Measurements from ENCODE around the gene GMNC.

The GMNC gene

DNA sequence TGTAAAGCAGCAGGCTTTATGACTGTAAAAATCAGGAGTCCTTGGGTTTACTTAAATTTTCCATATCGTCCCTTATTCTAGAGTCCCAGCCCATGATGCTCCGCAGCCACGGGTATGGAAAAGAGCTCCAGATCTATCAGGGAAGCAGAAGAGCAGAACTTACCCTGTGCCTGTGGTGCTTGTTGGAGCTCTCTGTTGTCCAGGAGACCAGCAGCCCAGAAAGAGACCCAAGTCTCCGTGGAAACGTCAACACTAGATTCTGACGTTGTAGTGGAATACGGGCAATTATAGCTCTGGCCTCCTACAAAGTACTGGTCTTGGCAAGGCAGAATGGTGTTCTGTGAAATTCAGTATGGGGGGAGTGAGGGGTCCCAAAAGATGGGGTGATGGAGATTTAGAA lies 2.0 kb downstream of the GMNC start:
- Histone ChIP-seq H3K4me3 (ENCODE audit: low read depth, low read length) (no peak overlapping the region), H3K27ac (no peak overlapping the region), H3K36me3 (replicated peaks) (no peaks in the 10 kb centered on the region), H3K27me3 (replicated peaks) (no peaks in the 10 kb centered on the region)
- TF ChIP-seq, protein P1, sequence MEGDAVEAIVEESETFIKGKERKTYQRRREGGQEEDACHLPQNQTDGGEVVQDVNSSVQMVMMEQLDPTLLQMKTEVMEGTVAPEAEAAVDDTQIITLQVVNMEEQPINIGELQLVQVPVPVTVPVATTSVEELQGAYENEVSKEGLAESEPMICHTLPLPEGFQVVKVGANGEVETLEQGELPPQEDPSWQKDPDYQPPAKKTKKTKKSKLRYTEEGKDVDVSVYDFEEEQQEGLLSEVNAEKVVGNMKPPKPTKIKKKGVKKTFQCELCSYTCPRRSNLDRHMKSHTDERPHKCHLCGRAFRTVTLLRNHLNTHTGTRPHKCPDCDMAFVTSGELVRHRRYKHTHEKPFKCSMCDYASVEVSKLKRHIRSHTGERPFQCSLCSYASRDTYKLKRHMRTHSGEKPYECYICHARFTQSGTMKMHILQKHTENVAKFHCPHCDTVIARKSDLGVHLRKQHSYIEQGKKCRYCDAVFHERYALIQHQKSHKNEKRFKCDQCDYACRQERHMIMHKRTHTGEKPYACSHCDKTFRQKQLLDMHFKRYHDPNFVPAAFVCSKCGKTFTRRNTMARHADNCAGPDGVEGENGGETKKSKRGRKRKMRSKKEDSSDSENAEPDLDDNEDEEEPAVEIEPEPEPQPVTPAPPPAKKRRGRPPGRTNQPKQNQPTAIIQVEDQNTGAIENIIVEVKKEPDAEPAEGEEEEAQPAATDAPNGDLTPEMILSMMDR (IDR thresholded peaks at IDR 0.05; ENCODE audit: low read depth, low read length, missing control alignments): no peak
- in situ Hi-C loops (cut with HindIII; ENCODE audit: low pct_ligation_motif_present, low sequenced_read_pairs): no loop called here
- no peak for DNase-seq

DNA sequence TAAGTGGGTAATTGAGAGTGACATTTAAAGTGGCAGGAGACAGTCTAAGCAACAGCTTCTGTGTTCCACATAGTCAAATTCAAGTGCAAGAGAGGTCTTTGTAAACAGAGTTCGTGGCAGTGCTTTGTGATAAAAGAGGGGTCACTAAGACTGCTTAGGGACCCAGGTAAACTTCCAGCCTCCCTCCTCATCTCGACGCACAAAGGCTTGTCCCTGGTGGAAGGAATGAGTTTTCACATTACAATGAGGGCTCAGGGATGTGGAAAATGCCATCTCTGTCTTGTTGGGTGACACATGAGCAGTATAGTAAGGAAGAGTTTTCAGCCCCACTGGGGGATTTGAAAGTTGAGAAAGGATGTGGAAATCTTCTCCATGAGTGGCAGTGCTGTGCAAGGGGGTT lies 7.3 kb downstream of the GMNC start:
- H3K27ac ChIP-seq: no peak overlapping the region
- TF ChIP-seq, protein P1 (IDR thresholded peaks at IDR 0.05; ENCODE audit: low read depth, low read length, missing control alignments): peak; percentile 12
- in situ Hi-C loops (cut with HindIII; ENCODE audit: low pct_ligation_motif_present, low sequenced_read_pairs): no loop called here
- no peak overlapping the region for H3K4me3 ChIP-seq (ENCODE audit: low read depth, low read length)
- no peaks in the 10 kb centered on the region for H3K27me3 ChIP-seq (replicated peaks)
- DNase-seq: no peak
- H3K36me3 ChIP-seq (replicated peaks): no peaks in the 10 kb centered on the region

DNA sequence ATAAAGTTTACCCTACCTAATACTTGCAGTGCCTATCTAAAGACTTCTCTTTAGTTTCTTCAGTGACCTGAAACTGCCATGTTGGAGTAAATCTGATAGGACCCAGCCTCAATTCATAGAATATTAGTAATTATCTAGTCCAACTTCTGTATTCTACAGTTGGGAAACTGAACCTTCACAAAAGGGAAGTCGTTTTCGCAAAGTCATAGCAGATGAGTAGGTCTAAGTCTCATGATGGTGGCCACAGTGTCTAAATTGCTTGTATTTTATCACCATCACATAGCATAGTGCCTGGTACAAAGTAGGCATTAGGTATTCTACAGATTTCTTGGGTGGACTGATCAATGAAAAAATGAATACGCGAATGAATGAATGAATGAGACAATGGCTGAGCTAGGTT lies 8.4 kb downstream of the GMNC start:
- TF ChIP-seq, protein P1 (IDR thresholded peaks at IDR 0.05; ENCODE audit: low read depth, low read length, missing control alignments): no peak
- no peak for DNase-seq
- H3K4me3 ChIP-seq (ENCODE audit: low read depth, low read length): no peak overlapping the region
- H3K36me3 ChIP-seq (replicated peaks): no peaks in the 10 kb centered on the region
- in situ Hi-C loops (cut with HindIII; ENCODE audit: low pct_ligation_motif_present, low sequenced_read_pairs): no loop called here
- no peak overlapping the region for H3K27ac ChIP-seq
- H3K27me3 ChIP-seq (replicated peaks): no peaks in the 10 kb centered on the region

DNA sequence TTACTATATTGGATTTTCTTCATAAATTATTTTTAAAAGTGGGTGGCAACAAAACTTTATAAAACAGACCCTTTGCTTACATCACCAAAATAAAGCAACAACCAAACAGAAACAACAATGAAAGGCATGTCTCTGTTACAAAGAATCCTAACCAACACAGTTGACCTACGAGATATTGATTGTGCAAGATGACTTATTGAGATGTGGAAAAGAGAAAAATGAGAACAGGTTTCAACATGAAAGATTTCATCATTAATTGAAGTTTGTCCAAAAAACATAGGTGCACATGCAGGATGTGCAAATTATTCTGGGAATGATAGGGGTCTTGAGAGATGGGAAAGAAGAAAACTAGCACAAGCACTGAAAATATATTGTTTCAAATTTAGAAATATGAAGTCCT lies 9.0 kb downstream of the GMNC start:
- in situ Hi-C loops (cut with HindIII; ENCODE audit: low pct_ligation_motif_present, low sequenced_read_pairs): no loop called here
- DNase-seq: no peak
- H3K27me3 ChIP-seq (replicated peaks): no peaks in the 10 kb centered on the region
- no peak overlapping the region for H3K27ac ChIP-seq
- no peaks in the 10 kb centered on the region for H3K36me3 ChIP-seq (replicated peaks)
- no peak overlapping the region for H3K4me3 ChIP-seq (ENCODE audit: low read depth, low read length)
- TF ChIP-seq, protein P1 (IDR thresholded peaks at IDR 0.05; ENCODE audit: low read depth, low read length, missing control alignments): no peak

DNA sequence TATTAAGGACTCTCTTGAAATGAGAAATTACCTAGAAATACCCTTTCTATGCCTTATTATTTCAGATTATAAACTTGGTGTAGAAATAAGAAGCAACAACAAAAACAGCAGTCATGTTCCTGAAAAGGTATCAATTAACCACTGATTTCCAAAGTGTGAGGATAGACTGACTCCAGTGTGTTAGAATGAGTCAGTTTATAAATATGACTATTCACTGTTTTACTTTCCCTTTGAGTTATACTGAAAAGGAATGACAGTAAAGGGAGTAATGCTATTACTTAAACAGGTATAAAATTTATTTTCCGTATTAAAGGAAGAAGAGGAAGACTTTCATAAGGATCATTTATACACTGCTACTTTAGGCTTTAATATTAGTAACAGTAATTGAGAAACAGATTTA lies 12.9 kb downstream of the GMNC start:
- no peak for DNase-seq
- TF ChIP-seq, protein P1 (IDR thresholded peaks at IDR 0.05; ENCODE audit: low read depth, low read length, missing control alignments): no peak
- Histone ChIP-seq H3K4me3 (ENCODE audit: low read depth, low read length) (no peak overlapping the region), H3K27me3 (replicated peaks) (no peaks in the 10 kb centered on the region), H3K27ac (no peak overlapping the region), H3K36me3 (replicated peaks) (no peaks in the 10 kb centered on the region)
- in situ Hi-C loops (cut with HindIII; ENCODE audit: low pct_ligation_motif_present, low sequenced_read_pairs): no loop called here

DNA sequence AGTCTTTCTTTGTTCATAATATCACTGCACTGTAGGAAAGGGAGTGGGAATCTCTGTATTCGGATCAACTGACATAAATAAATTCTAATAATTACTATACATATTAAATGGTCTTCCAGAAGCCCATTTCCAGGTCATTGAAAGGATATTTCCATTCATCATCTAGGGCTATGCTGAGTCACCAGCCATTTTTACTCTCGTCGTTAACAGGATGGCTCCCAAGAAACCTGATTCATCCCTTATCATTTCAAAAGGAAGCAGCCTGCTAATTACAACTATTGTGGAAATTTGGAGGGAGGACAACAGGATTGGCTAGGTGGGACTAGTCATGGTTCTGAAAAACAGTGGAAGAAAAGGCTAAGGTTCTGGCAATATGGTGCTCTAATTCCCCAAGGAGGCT lies 13.6 kb downstream of the GMNC start:
- no peaks in the 10 kb centered on the region for H3K36me3 ChIP-seq (replicated peaks)
- H3K27ac ChIP-seq: no peak overlapping the region
- in situ Hi-C loops (cut with HindIII; ENCODE audit: low pct_ligation_motif_present, low sequenced_read_pairs): no loop called here
- no peaks in the 10 kb centered on the region for H3K27me3 ChIP-seq (replicated peaks)
- no peak for DNase-seq
- TF ChIP-seq, protein P1 (IDR thresholded peaks at IDR 0.05; ENCODE audit: low read depth, low read length, missing control alignments): no peak
- H3K4me3 ChIP-seq (ENCODE audit: low read depth, low read length): no peak overlapping the region
